ENCODE results near the gene SUN5. TPM values are rescaled to one million over a fixed set of nuclear protein-coding genes. Genes with fewer than 3 reads are reported as not detected.

The SUN5 gene
- total RNA-seq, 1 donor from 2014 or later = not detected

- TF ChIP-seq, protein P1, sequence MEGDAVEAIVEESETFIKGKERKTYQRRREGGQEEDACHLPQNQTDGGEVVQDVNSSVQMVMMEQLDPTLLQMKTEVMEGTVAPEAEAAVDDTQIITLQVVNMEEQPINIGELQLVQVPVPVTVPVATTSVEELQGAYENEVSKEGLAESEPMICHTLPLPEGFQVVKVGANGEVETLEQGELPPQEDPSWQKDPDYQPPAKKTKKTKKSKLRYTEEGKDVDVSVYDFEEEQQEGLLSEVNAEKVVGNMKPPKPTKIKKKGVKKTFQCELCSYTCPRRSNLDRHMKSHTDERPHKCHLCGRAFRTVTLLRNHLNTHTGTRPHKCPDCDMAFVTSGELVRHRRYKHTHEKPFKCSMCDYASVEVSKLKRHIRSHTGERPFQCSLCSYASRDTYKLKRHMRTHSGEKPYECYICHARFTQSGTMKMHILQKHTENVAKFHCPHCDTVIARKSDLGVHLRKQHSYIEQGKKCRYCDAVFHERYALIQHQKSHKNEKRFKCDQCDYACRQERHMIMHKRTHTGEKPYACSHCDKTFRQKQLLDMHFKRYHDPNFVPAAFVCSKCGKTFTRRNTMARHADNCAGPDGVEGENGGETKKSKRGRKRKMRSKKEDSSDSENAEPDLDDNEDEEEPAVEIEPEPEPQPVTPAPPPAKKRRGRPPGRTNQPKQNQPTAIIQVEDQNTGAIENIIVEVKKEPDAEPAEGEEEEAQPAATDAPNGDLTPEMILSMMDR (conservative IDR thresholded peaks at IDR 0.05; ENCODE audit: low read depth, low read length) = no peak
- H3K4me3 ChIP-seq (ENCODE audit: low read depth, low read length) = no peak within 1 kb of the TSS
- DNase-seq (ENCODE audit: low read depth) = no peak
Observed at GRCh38 chr20:33031531-33031930, 27.3 kb upstream of the SUN5 start, which contains the start of gene BPIFB6. BPIFB6 (plus strand) TSS chr20:33031648; CDS start chr20:33031648, 0 bp downstream.

DNA sequence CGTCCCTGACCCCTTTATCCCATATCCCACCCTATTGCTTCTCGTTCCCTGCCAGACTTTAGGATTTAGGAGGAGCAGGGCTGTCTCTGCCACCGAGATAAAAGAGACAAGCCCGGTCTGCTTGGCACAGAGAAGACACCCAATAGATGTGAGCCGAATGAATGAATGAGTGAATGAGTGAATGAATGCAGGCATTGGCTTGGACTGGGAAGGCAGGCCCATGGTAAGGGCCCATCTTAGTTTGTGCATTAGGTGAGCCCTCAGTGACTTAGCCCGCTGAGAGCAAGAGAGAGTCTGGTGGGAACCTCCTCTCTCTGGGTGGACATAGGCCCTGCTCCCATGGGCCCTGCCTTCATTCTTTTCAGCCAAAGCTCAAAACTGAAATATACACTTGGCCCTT lies 26.3 kb upstream of the SUN5 start:
- no peak for DNase-seq (ENCODE audit: low read depth)
- TF ChIP-seq, protein P1 (conservative IDR thresholded peaks at IDR 0.05; ENCODE audit: low read depth, low read length) = no peak
- no peak overlapping the region for H3K4me3 ChIP-seq (ENCODE audit: low read depth, low read length)

DNA sequence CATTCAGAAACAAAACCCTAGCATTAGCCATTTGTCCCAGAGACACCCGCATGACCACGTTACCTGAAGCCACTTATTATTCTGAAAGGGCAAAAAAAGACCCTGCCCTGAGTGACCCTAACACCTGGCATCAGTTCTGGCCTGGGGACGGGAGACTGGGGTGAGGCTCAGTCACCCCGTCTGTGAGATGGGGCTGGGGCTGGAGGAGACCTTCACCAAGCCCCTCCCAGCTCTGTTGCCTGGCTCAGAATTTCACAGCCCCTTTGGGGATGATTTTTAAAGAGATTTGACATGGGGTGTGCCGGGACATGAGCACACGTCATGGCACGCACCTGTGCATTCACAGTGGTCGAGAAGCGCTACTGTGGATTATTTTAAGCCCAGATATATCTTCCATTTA lies 25.8 kb upstream of the SUN5 start:
- no peak for DNase-seq (ENCODE audit: low read depth)
- H3K4me3 ChIP-seq (ENCODE audit: low read depth, low read length) = no peak overlapping the region
- TF ChIP-seq, protein P1 (conservative IDR thresholded peaks at IDR 0.05; ENCODE audit: low read depth, low read length) = no peak

GRCh38 chr20:33028875-33029274 lies 24.6 kb upstream of the SUN5 start:
- TF ChIP-seq, protein P1 (conservative IDR thresholded peaks at IDR 0.05; ENCODE audit: low read depth, low read length) = no peak
- H3K4me3 ChIP-seq (ENCODE audit: low read depth, low read length) = no peak overlapping the region
- DNase-seq (ENCODE audit: low read depth) = no peak

- no peak overlapping the region for H3K4me3 ChIP-seq (ENCODE audit: low read depth, low read length)
- TF ChIP-seq, protein P1 (conservative IDR thresholded peaks at IDR 0.05; ENCODE audit: low read depth, low read length) = no peak
- DNase-seq (ENCODE audit: low read depth) = no peak
Observed at GRCh38 chr20:33027769-33028751, 23.8 kb upstream of the SUN5 start.

GRCh38 chr20:33026779-33027759 lies 22.8 kb upstream of the SUN5 start:
- H3K4me3 ChIP-seq (ENCODE audit: low read depth, low read length) = no peak overlapping the region
- no peak for DNase-seq (ENCODE audit: low read depth)
- TF ChIP-seq, protein P1 (conservative IDR thresholded peaks at IDR 0.05; ENCODE audit: low read depth, low read length) = no peak

Data from epithelial cell of proximal tubule (primary cell).